Forelimb muscle (tissue), 1 donor: ENCODE measurements around the gene GABRE. TPM values are rescaled to one million over a fixed set of nuclear protein-coding genes. Genes with fewer than 3 reads are reported as not detected.

Source experiments
- polyA plus RNA-seq: library from polyadenylated mRNA; unstranded; fragments of 120-200 nt; gene quantifications from one replicate; pipeline ENCODE4 v1.2.1, GENCODE V29; 2013; ENCODE audit not compliant: insufficient read length

Gene GABRE
- polyA plus RNA-seq, 1 donor = 51.0 TPM

Other genes starting within 250 kb of the GABRE start
- gene CNGA2, start 239.9 kb downstream of the GABRE start, polyA plus RNA-seq = not detected
- not detected for gene MAGEA4, start 61.8 kb downstream of the GABRE start, polyA plus RNA-seq
- gene MAGEA10, start 163.9 kb upstream of the GABRE start, polyA plus RNA-seq = not detected